Chondrocyte (in vitro differentiated cells): ENCODE data around the gene CEP128. TPM values are rescaled to one million over a fixed set of nuclear protein-coding genes. Genes with fewer than 3 reads are reported as not detected.

ENCODE experiments used
- DNase-seq: peaks from one replicate; pipeline ENCODE4 v3.0.0; 2021; ENCODE audit warnings: mixed read lengths, low spot score
- H3K27ac Mint-ChIP-seq: one replicate; pipeline ENCODE4 v1.8.0; 2021; ENCODE audit warnings: mild to moderate bottlenecking, moderate library complexity, mixed read lengths; ENCODE audit not compliant: unreplicated experiment
- H3K27me3 Mint-ChIP-seq: 2 replicates; pipeline ENCODE4 v1.8.0; 2021; ENCODE audit warnings: low read depth, mixed read lengths
- H3K36me3 Mint-ChIP-seq: 2 replicates; pipeline ENCODE4 v1.8.0; 2021; ENCODE audit warnings: low read depth, mixed read lengths
- H3K4me1 Mint-ChIP-seq: 2 replicates; pipeline ENCODE4 v1.8.0; 2021; ENCODE audit warnings: low read depth, mild to moderate bottlenecking, mixed read lengths
- H3K4me3 Mint-ChIP-seq: one replicate; pipeline ENCODE4 v1.8.0; 2021; ENCODE audit warnings: mild to moderate bottlenecking, moderate library complexity, mixed read lengths; ENCODE audit not compliant: unreplicated experiment
- H3K9me3 Mint-ChIP-seq: 2 replicates; pipeline ENCODE4 v1.8.0; 2021; ENCODE audit warnings: low read depth, mixed read lengths
- total RNA-seq: library from RNA; stranded (reverse); gene quantifications from 3 replicates; pipeline ENCODE4 v1.2.1, GENCODE V29; 2021
- TF ChIP-seq, protein P1 (sequence below): fragments of 200-600 bp; sonication (generic); IDR thresholded peaks from 2 replicates; pipeline ENCODE4 v1.5.0; 2021; ENCODE audit warnings: antibody characterized with exemption, mild to moderate bottlenecking, moderate library complexity

Gene CEP128
- total RNA-seq, 1 donor from 2014 or later = 3.5 TPM

DNA sequence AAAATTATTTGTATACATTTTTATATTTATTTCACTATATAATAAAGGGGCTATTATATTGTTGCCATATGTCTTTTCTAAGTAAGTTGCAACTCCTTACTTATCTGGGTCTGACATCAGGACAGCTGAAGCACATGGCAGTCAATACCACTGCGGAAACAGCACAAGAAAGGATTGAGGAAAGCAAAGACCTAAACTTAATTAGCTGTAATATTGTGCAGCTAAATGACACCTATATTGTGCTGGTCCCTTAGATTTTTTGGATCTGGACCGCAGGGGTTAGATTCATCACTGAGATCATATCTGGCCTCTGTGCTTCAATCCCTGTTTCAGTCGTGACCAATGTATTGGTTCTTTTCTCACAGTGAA lies 370.6 kb downstream of the CEP128 start:
- no peaks in the 10 kb centered on the region for H3K27me3 Mint-ChIP-seq
- no peaks in the 10 kb centered on the region for H3K36me3 Mint-ChIP-seq
- H3K4me3 Mint-ChIP-seq = no peak overlapping the region
- H3K27ac Mint-ChIP-seq = no peak overlapping the region
- TF ChIP-seq, protein P1, sequence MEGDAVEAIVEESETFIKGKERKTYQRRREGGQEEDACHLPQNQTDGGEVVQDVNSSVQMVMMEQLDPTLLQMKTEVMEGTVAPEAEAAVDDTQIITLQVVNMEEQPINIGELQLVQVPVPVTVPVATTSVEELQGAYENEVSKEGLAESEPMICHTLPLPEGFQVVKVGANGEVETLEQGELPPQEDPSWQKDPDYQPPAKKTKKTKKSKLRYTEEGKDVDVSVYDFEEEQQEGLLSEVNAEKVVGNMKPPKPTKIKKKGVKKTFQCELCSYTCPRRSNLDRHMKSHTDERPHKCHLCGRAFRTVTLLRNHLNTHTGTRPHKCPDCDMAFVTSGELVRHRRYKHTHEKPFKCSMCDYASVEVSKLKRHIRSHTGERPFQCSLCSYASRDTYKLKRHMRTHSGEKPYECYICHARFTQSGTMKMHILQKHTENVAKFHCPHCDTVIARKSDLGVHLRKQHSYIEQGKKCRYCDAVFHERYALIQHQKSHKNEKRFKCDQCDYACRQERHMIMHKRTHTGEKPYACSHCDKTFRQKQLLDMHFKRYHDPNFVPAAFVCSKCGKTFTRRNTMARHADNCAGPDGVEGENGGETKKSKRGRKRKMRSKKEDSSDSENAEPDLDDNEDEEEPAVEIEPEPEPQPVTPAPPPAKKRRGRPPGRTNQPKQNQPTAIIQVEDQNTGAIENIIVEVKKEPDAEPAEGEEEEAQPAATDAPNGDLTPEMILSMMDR = no peak
- H3K9me3 Mint-ChIP-seq = no peaks in the 10 kb centered on the region
- no peaks in the 10 kb centered on the region for H3K4me1 Mint-ChIP-seq
- DNase-seq = no peak

DNA sequence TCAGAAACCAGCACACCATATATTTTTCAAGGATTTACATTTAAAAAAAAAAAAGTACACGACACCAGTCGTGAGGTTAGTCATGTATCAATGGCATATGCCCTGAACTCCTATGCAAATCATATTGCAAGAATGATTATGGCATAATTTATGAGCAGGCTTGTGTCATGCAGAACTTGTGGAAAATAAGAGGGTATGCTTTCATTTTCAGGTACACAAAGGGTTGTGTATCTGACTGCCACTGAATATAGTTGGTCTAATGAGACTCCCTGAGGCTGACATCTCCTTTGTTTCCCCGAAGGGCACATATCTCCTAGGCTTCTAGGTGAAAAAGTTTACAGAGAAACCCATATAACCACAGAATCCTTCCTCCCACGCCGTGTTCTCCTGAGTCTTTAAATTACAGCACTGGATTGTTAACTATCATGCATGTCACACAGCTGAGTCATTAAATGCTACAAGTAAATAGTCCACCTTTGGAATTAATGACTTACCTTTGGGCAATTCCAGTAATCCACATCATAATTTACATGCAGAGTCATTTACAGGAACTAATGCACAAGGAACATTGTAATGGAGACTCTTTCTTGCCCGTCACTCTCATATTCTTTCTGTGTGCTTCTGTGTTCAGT lies 373.5 kb downstream of the CEP128 start:
- Mint-ChIP-seq H3K4me1 (no peaks in the 10 kb centered on the region), H3K4me3 (no peak overlapping the region), H3K9me3 (no peaks in the 10 kb centered on the region), H3K27me3 (no peaks in the 10 kb centered on the region), H3K36me3 (no peaks in the 10 kb centered on the region), H3K27ac (no peak overlapping the region)
- DNase-seq = no peak
- TF ChIP-seq, protein P1 = no peak

DNA sequence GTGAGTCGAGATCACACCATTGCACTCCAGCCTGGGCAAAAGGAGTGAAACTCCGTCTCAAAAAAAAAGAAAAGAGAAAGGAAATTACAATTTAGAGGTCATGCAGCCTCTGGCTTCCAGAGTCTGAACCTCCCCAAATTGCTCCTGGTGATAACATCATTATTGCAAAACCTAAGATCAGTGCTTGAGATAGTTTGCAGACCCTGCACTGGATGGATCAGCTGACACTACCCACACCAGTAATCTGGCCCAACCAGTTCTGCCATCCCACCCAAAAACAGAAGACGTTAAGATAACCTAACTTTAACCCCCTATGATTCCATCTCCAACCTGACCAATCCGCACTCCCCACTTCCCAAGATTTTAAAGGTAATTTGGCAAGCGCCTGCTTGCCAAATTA lies 376.5 kb downstream of the CEP128 start:
- no peak overlapping the region for H3K27ac Mint-ChIP-seq

DNA sequence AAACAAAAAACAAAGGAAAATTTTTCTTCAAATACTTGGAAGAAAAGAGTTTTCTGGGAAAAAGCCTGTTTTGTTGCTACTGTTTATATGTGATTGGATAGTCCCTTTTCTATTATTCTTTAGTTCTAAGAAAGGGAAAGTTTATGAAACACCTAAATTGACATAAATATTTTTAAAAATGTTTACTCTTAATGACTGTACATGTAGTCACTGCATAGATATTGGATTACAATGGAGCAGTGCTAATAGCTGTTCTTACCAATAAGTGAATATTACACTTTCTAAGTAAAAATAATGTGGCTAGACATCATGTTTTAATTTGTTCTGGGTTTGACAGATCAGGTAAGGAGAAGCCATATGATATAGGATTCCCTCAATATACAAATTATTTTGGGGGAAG lies 377.5 kb downstream of the CEP128 start:
- TF ChIP-seq, protein P1 = no peak
- Mint-ChIP-seq H3K27me3 (no peaks in the 10 kb centered on the region), H3K36me3 (no peaks in the 10 kb centered on the region), H3K4me1 (no peaks in the 10 kb centered on the region), H3K9me3 (no peaks in the 10 kb centered on the region), H3K4me3 (no peak overlapping the region), H3K27ac (no peak overlapping the region)
- DNase-seq = no peak

More for the DNA sequence above, 376.5 kb downstream of the CEP128 start:
- Mint-ChIP-seq H3K9me3 (no peaks in the 10 kb centered on the region), H3K36me3 (no peaks in the 10 kb centered on the region), H3K27me3 (no peaks in the 10 kb centered on the region), H3K4me1 (no peaks in the 10 kb centered on the region), H3K4me3 (no peak overlapping the region)
- TF ChIP-seq, protein P1 = no peak
- DNase-seq = no peak

DNA sequence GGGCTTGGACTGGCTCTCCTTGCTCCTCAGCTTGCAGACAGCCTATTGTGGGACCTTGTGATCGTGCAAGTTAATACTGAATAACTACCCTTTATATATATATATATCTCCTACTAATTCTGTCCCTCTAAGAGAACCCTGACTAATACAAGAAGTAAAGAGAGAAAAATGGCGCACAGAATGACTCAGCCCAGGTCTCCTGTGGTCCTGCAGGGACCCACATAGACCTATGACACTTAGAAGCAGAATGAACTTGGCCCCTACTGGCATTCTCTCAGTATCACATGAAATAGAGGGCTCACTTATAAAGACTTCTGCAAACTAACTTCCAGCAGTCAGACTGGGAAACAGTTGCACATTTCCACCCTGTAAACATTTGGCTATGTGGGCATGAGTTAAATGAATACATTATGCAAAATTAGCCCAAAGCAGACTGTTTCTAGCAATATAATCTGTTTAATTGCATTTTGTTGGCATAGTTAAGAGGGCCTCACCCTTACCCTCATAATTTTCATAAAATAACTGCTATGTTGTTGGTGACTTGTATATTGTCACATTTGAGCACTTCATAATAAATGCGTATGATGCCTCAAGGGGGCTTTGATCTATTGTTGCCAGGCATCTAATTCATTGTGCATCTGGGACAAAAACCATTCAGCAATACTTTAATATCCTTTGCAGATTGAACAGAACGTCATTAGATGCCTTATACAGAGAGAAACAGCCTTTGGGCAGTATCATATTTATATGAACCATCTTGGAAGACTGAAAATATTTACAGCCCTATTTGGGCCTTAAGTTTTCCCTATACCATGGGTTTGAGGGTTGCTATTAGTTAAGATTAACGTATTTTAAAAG lies 380.5 kb downstream of the CEP128 start:
- Mint-ChIP-seq H3K27ac (no peak overlapping the region), H3K36me3 (no peaks in the 10 kb centered on the region), H3K9me3 (no peaks in the 10 kb centered on the region), H3K27me3 (no peaks in the 10 kb centered on the region), H3K4me1 (no peaks in the 10 kb centered on the region), H3K4me3 (no peak overlapping the region)
- no peak for DNase-seq
- TF ChIP-seq, protein P1 = no peak
